GM12865 (cell line): ENCODE data around the gene CNGB1.
"Not testable (repeated sequence)": the region's sequence is repeated elsewhere in the genome, so short reads cannot be mapped to it uniquely, and the experiment has no call there.

ENCODE experiments used
- DNase-seq: peaks from one replicate; pipeline ENCODE4 v3.0.0; 2010; ENCODE audit warnings: low read depth
- H3K4me3 ChIP-seq: 2 replicates; pipeline ENCODE4 v1.5.1; 2011; ENCODE audit warnings: mild to moderate bottlenecking, low read depth, low read length, control low read depth
- CTCF ChIP-seq: IDR thresholded peaks from 2 replicates; pipeline ENCODE4 v1.5.1; 2011; ENCODE audit warnings: low read length, control low read depth, low read depth, inconsistent platforms; ENCODE audit not compliant: insufficient read depth; ENCODE audit errors: missing control alignments

CNGB1 gene

GRCh38 chr16:58011652-58012051 is 40.7 kb upstream of the CNGB1 start:
- H3K4me3 ChIP-seq: no peak overlapping the region

GRCh38 chr16:58010886-58011285 is 40.0 kb upstream of the CNGB1 start:
- no peak for DNase-seq
- TF ChIP-seq CTCF: no peak

More at GRCh38 chr16:58011652-58012051, 40.7 kb upstream of the CNGB1 start:
- no peak for DNase-seq
- TF ChIP-seq CTCF: no peak

GRCh38 chr16:58009856-58010416 is 39.0 kb upstream of the CNGB1 start:
- no peak for TF ChIP-seq CTCF

More at GRCh38 chr16:58010886-58011285, 40.0 kb upstream of the CNGB1 start:
- H3K4me3 ChIP-seq: no peak overlapping the region

GRCh38 chr16:58004736-58005135 is 33.8 kb upstream of the CNGB1 start:
- DNase-seq, H3K4me3 ChIP-seq: not testable (repeated sequence)

More at GRCh38 chr16:58009856-58010416, 39.0 kb upstream of the CNGB1 start:
- H3K4me3 ChIP-seq: no peak overlapping the region
- DNase-seq: no peak

- no peak overlapping the region for H3K4me3 ChIP-seq
These were observed 32.0 kb upstream of the CNGB1 start for GRCh38 chr16:58002936-58003335.

GRCh38 chr16:58002416-58002800 is 31.5 kb upstream of the CNGB1 start:
- H3K4me3 ChIP-seq: no peak overlapping the region
- TF ChIP-seq CTCF: no peak
- DNase-seq: no peak

More at GRCh38 chr16:58002936-58003335, 32.0 kb upstream of the CNGB1 start:
- DNase-seq: no peak
- TF ChIP-seq CTCF: no peak

- no peak for DNase-seq
- TF ChIP-seq CTCF: no peak
- H3K4me3 ChIP-seq: peak overlapping the region; percentile 96
These were observed 31.0 kb upstream of the CNGB1 start for GRCh38 chr16:58001781-58002415.
